HUDEP-2 (cell line): ENCODE measurements around the gene UGP2.
"Not testable (repeated sequence)": the region's sequence is repeated elsewhere in the genome, so short reads cannot be mapped to it uniquely, and the experiment has no call there.

Source experiments
- DNase-seq, 76 experiments: peaks; one replicate each; lab custom pipeline; 2025; ENCODE audit not compliant: unreplicated experiment in 76 of 76; lab: John Stamatoyannopoulos, UW

The UGP2 gene

DNA sequence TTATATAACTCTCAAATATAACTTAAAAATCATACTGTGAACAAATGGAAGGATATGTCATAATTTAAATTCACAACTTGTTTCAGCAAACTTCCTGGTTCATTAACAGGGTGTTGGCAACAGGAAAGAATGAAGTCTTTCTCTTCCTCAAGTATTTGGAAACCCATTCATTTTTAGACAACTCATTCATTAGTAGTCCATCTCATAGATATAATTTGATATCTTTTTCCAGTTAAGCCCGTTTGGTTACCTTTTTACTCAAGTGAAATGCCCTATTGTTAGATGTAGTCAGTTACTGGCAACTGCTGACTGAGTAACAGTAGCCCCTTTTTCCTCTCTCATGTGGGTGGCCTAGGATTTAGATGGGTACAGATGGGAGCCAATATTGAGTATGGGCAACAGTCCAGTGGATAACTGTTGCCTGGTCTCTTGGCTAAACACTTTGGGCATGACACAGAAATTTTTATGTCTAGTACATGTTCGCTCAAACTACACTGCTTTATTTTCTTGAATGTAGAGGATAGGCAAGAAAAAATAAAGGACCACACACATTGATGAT, 4.6 kb upstream of the UGP2 start:
- no peak for DNase-seq

DNA sequence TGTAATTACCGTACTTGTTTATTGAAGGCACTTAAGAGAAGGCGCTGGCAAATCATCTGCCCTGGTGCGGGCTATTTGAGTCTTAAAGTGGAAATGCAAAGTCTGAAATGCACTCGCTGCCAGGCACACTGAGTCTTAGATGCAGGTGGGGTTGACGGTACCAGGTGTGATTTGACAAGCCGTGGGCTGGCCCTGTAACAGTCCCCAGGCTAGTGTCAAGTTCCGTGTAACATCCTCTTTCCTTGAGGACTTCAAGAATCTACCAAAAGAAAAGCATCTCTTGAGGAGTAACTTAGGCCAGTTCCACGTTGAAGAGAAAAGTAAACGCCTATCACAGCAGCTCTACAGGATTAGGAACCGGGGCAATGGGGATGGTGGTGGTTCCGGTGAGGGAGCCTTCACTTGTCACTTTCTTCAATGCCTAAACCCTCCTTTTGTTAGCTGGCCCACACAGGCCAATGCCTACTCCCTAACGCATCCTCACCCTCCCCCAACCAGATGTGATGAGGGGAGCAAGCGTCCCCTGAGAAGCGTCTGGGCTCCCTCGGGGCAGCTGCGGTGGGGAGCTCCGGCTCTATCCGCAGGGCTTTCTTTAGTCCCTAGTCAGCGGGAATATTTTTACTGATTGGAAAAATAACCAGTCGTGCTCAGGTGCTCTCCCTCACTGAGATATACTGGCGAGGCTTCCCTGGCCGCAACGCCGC, 1.5 kb upstream of the UGP2 start:
- peak in 5 of 76 experiments; percentile 25 to 68 (median 33) for DNase-seq

DNA sequence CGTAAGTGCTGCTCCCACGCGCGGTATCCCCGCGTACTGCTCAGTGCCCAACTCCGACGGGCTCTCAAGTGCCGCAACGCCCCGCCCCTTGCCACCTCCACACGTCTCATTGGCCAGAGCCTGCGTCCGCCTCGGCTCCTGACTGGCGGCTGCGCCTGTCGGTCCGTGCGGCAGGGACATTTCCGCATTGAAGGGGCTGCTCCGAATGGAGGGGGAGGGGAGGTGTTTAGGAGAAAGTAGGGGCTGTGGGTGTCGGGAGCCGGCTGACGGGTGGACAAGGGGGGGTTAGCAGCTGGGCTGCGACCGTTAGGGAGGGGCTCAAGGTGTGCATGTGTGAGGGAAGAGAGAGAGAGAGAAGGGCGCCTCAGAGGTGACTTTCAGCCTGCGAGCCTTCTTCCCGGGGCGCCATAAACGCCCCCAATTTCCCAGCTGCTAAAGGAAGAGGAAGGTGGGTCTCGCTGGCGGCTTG, 877 bp upstream of the UGP2 start:
- DNase-seq: peak; percentile 36 to 97 (median 92)

DNA sequence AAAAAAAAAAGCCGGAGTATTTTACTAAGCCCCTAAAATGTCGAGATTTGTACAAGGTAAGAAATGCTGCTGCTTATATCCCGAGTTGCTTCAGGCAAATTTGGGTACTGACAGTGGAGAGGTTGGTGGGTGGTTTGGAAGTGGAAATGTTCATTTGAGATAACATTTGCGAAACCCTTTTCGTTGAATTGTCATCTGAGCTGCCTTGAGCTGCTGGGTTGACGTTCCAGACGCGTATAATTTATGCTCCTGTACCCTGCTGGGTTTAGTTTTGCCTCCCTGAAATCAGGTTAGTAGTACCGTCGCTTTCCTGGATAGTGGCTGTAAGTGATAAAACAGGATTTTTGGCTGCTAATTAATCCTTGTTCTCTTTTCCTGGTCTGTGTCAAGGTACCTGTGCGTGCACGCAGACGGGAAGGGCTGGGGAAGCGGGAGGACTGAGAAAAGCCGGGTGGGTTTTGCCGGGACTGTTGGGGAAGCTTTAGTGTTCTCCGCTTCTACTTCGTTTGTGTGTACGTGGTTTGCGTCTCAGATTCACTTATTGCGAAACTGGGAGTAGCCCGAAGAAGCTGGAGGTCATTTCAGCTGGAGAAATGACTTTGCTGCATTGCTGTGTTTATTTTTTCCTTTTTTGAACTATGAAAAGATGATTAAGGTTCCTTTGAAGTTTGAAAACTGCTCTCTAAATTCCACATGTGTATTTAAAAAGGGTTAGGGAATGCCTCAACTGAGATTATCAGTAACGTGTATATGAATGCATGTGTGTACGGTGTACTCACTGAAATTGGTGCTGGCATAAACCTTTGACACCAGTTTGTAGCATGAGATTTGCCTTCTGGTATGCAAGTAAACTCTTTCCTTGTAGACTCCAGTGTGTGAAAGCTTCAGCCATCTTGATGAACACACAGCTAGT, 709 bp downstream of the UGP2 start:
- DNase-seq: peak in 17 of 76 experiments; percentile 2 to 46 (median 13)

DNA sequence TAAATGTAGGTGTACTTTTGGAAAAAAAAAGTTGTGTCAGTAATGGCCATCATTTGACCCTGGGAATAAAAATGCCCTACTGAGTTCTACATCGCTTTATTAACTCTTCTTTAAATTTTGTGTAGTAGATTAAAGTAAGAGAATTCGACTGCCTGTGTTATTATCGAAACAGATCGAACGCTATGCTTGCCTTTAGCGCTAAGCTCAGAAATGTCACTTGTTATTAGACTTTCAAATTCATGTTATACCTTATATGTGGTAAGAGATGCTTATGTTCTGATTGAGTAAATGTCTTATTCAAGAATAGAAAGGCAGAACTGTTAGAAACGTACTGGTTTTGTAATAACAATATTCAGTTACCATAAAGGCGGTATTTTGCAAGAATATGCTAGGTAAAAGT, 1.4 kb downstream of the UGP2 start:
- no peak for DNase-seq

DNA sequence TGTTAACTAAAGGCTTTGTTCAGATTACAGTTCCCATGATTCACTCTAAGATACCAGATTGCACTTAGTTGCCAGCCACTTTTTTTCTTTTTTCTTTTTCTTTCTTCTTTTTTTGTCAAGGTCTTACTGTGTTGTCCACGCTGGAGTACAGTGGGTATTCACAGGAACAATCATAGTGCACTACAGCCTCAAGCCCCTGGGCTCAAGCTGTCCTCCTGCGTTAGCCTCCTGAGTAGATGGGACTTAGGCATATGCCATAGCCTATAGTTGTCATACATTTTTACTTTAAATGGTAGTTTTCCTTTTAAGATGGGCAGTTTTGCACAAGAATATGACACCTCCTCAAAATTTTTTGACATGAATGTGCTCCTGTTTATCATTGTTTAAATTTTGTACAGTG, 2.1 kb downstream of the UGP2 start:
- no peak for DNase-seq

DNA sequence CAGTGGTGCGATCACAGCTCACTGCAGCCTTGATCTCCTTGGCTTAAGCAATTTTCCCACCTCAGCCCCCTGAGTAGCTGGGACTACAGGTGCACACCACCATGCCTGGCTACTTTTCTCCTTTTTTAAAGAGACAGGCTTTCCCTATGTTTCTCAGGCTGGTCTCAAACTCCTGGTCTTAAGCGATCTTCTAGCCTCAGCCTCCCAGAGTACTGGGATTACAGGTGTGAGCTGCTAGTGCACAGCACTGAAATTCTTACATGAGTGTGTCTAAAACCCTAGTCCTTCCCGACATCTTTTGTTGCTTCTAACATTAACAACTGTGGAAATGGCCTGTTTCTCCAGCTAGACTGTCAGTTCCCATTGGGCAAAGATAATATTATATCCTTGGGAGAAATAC, 2.9 kb downstream of the UGP2 start:
- DNase-seq: no peak

DNA sequence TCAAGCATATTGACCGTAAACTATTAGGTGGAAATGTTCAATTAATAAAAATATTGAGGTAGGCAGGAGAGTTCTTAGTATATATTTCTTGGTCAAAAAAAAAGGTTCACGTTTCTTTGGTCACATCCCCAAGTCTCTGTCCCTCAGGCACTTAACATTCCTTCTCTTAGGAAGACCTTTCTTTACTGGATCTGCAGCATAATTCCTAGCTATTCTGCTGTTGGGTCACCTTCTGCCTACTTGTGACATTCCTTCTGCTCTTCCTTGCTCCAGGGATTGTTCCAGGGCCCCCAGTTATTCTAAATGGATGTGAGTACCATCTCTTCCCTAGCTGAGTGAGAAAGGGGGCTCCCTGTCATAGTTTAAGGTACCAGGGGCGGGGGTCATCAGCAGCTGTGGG, 4.2 kb downstream of the UGP2 start:
- DNase-seq: no peak

DNA sequence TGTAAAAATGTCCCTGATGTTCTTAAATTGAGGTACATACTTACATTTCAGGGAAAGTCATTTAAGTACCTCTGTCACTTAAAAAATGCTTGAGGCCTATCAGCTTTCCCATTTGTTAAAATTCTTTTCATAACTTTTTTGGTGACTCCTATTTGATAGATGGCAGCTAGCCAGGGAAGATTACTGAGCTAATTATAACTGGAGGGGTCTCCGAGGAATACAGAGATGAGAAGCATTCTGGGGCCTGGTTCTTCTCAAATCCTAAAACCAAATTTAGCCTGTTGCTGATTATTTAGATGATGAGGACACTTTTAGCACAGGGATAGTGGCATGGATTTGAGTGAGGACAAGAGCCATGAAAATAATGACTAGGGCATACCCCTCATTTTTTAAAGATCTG, 4.8 kb downstream of the UGP2 start:
- DNase-seq: no peak

DNA sequence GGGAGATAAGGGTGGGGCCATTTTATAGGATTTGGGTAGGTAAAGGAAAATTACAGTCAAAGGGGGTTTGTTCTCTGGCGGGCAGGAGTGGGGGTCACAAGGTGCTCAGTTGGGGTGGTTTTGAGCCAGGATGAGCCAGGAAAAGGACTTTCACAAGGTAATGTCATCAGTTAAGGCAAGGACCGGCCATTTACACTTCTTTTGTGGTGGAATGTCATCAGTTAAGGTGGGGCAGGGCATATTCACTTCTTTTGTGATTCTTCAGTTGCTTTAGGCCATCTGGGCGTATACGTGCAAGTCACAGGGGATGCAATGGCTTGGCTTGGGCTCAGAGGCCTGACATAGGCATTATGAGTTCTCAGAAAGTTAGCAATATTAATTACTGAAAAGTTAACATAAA, 5.9 kb downstream of the UGP2 start:
- DNase-seq: not testable (repeated sequence)

DNA sequence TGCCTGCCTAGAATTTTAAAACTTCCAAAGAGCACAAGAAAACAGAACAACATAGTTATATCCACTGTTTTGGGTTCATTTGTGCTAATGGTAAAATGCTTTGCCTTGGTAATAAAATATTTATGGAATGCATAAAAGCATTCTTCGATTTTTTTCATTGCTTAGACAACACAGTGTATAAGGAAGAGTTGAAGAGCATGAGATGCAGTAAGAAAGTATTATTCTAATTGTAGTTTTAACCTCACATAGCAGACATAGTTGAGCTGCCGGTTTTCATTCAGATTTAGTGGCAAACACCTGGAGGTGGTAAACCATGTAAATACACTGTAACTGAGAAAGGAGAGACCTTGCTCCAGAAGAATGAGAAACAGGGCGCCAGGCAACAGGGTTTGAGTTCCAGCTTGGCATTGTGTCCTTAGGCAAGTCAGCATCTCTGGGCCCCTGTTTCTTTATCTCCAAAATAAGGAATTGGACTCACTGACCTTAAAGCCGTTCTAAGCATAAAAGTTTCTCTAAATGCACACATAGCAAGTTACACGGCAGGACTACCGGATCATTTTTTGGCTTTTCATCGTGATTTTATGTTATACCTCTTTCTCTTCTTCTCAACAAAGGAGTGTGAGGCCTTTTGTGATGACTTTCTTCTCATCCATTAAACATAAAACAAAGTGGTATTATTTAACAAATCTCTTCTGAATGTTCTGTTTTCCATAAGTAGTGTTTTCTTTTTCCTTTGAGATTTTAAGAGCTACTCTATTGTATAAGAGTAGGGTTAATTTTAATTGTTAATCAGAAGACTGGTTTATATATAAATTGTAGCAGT, 7.9 kb downstream of the UGP2 start:
- DNase-seq: no peak

DNA sequence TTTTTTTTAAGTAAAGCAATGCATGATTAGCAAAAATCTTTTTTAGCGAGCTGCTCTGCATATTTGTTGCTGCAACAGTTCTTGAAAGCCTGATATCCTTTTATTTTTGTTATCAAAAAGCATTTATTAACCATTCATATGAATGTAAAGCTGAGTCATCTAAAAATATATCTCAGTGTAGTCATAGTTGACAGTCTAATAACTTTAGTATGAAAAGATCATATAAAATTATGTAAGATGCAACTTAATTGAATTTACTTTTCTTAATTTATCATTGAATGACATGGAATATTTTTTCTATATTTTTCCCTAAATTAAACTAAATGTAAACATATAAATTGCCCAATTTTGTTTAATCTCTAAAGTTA, 8.5 kb downstream of the UGP2 start:
- no peak for DNase-seq

DNA sequence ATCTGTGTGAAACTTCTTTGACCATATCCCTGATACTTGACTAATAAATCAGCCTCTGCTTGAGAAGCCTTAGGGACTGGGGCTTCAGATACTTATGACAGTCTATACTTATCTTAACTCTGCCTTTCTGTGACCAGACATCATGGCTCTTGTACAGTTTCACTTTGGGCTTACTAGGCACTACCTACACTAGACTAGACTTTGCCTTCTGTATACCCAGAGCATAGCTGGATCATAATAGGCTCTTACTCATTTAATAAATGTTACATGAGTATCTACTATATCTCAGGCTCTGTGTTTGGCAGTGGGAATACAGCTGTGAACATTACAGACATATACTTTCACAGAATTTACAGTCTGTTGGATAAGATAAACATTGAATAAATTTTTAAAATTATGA, 9.0 kb downstream of the UGP2 start:
- DNase-seq: peak in 2 of 76 experiments; percentile 9 to 13

DNA sequence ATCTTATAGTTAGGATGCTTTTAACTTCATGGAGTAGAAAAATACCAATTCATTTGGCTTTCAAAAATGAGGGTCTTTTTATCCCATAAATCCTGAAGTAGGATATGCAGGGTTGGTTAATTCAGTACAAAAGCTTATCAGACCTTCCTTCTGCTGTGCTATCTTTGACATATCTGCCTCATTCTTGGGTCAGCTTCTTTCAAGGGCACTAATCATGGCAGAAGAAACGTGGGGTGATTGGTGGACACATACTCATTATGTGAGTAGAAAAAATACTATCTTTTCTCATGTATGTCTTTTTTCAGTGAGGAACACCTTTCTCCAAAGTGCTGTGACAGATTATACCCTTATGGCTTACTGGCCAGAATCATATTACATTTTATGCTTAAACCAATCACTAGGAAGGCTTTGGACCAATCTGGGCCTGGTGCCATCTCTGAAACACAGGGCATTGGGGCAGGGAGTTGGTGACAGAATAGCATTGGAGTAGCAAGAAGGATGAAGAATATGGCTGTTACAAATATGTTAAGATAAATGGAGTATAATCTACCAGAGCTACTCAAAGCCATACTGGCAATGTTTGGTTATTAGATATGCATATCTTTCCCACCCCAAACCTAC, 10.1 kb downstream of the UGP2 start:
- peak in 11 of 76 experiments; percentile 1 to 36 (median 23) for DNase-seq

DNA sequence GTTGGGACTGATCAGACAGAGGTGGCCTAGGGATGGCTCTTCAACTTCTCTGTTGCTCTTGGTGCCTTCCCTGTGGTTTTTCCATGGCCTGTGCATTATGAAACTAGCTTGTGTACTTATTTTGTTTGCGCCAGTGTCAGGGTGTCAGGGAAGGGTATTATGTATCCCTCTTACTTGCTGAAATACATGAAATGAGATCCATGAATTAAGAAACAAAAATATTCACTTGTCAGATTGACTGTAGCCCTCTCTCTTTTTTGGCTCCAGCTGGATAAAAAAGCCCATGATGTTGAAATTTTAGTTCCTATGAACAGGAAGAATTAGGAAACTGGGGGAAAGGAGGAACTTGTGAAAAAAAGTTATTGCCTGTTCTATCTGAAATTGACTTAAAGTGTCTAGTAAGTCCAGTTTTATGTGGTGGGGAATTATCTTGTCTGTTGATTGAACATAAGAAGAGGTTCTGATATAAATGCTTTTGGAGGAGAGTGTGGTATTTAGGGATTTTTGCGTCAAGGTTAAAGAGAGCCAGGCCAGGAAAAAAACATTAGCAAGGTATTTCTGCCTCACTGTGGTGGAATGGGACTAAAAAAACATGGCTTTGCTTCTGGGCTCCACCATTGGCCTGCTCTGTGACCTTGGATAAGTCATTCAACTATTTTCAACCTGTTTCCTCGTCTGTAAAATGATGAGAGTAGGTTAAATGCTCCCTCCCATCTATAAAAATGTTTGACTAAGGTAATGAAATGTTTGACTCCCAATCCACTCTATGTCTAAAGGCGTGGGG, 12.0 kb downstream of the UGP2 start:
- DNase-seq: no peak

DNA sequence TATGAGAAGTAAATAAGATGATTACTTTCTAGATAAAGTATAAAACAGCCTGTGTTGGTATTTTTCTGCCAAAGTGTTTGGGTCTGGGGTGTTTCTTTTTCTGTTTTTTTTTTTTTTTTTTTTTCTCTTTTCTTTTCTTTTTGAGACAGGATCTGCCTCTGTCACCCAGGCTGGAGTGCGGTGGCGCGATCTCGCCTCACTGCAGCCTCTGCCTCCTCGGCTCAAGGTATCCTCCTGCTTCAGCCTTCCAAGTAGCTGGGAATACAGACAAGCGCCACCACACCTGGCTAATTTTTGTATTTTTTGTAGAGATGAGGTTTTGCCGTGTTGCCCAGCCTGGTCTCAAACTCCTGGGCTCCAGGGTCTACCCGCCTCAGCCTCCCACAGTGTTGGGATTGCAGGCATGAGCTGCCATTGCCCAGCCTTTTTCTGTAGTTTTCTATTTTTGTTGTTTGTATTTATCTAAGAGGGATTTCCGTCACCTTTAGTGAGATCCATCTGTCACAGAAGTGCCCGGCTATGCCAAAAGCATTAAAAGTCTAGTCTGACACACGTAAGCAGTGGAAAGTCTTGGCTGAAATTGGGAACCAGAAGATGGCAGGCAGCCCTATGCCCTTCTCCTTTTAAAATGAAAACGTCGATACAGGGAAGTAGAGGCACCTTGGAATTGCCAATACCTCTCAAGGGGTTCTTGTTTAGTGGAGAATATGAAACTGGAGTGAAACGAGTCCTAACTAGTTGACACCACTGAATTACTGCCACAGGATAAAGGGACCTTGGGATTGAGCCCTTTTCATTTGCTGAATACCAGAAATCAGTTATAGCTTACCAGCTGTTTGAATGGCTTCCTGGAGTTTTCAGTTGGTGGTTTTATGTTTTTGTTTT, 14.0 kb downstream of the UGP2 start:
- DNase-seq: no peak

DNA sequence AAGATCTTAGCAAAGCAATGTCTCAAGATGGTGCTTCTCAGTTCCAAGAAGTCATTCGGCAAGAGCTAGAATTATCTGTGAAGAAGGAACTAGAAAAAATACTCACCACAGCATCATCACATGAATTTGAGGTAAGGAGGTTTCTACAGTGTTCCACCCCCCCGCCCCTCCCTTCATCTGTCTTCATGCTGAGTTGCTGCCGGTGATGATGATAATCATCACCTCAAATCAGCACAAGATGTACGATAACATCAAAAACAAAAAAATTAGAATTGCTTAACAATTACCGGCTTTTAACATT, 14.6 kb downstream of the UGP2 start:
- no peak for DNase-seq

DNA sequence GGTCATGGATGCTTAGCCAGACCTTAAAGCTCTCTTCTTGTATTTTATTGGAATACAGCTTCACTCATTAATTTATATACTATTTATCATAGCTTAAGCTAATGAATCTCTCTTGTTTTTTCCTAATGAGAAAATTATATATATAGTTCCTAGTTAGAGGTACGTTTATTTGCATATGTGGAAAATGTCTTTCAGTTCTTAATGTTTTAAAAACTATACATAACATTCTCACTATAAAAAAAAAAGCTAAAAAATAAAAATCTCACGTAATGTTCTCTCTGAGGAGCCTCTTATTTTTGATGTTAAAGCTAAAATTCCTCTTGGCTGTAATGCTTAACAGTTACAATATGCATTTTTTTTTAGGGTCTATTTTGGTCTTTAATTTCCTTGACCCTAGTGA, 16.6 kb downstream of the UGP2 start:
- DNase-seq: no peak
